ENCODE measurements around the gene AIFM2.
"Not testable (repeated sequence)": the region's sequence is repeated elsewhere in the genome, so short reads cannot be mapped to it uniquely, and the experiment has no call there.

Gene AIFM2

GRCh38 chr10:70124918-70125317 is 7.7 kb downstream of the AIFM2 start:
- Histone ChIP-seq H3K79me2 (ENCODE audit: control insufficient read depth, insufficient read depth, low read length) (no peaks in the 10 kb centered on the region), H3K56ac (ENCODE audit: low read length) (no peak overlapping the region), H2AK5ac (ENCODE audit: low read length) (no peak overlapping the region), H3K27ac (ENCODE audit: low read depth, low read length) (no peak overlapping the region), H3K4me1 (ENCODE audit: control insufficient read depth, low read depth, low read length) (no peaks in the 10 kb centered on the region), H3K27me3 (ENCODE audit: insufficient read depth, low read length, poor library complexity) (no peaks in the 10 kb centered on the region), H3K36me3 (ENCODE audit: control insufficient read depth, insufficient read depth, low read length) (no peaks in the 10 kb centered on the region), H2BK5ac (ENCODE audit: low read length) (no peak overlapping the region), H4K5ac (ENCODE audit: low read length) (no peak overlapping the region), H3K18ac (ENCODE audit: low read length) (no peak overlapping the region), H2BK15ac (replicated peaks; ENCODE audit: low read depth) (no peak overlapping the region), H3K4me2 (ENCODE audit: low read length) (no peak overlapping the region), H3K23ac (ENCODE audit: low read length) (no peak overlapping the region), H2BK120ac (ENCODE audit: low read depth, low read length) (no peak overlapping the region), H4K8ac (ENCODE audit: low read depth, low read length) (no peak overlapping the region), H3K4ac (ENCODE audit: low read depth, low read length) (no peak overlapping the region), H3K4me3 (ENCODE audit: low read length) (no peak overlapping the region), H3K79me1 (ENCODE audit: low read length) (no peaks in the 10 kb centered on the region), H3K9ac (ENCODE audit: low read length) (no peak overlapping the region)
- no CpG with 5 or more reads among the region's 3 CpGs for WGBS (ENCODE audit: extremely low coverage, insufficient coverage, low lambda C conversion rate)
- DNase-seq, result no peak

DNA sequence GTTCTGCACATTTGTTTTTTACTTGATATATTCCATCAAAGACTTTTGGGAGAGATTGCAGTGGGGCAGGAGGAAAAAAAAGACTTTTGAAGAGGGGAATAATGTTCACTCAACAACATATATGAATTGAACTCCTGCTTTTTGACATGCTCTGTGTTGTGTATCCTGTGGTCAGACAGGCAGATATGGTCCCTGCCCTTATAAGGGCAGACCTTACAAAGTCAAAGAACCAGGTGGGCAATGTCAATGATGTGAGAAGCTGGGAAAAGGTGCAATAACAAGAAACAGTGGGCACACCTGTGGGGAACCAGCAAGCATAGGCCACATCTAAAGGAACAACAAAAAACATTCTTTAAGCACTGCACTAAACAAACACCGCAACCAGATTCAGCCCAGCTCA is 8.2 kb downstream of the AIFM2 start:
- Histone ChIP-seq H3K27ac (ENCODE audit: low read depth, low read length) (no peak overlapping the region), H3K4me2 (ENCODE audit: low read length) (no peak overlapping the region), H3K36me3 (ENCODE audit: control insufficient read depth, insufficient read depth, low read length) (no peaks in the 10 kb centered on the region), H3K4ac (ENCODE audit: low read depth, low read length) (no peak overlapping the region), H3K18ac (ENCODE audit: low read length) (no peak overlapping the region), H3K4me3 (ENCODE audit: low read length) (no peak overlapping the region), H2BK120ac (ENCODE audit: low read depth, low read length) (no peak overlapping the region), H3K79me1 (ENCODE audit: low read length) (no peaks in the 10 kb centered on the region), H3K56ac (ENCODE audit: low read length) (no peak overlapping the region), H2BK15ac (replicated peaks; ENCODE audit: low read depth) (no peak overlapping the region), H3K9ac (ENCODE audit: low read length) (no peak overlapping the region), H4K5ac (ENCODE audit: low read length) (no peak overlapping the region), H4K8ac (ENCODE audit: low read depth, low read length) (no peak overlapping the region), H3K23ac (ENCODE audit: low read length) (no peak overlapping the region), H2AK5ac (ENCODE audit: low read length) (no peak overlapping the region), H3K4me1 (ENCODE audit: control insufficient read depth, low read depth, low read length) (no peaks in the 10 kb centered on the region), H3K27me3 (ENCODE audit: insufficient read depth, low read length, poor library complexity) (no peaks in the 10 kb centered on the region), H2BK5ac (ENCODE audit: low read length) (no peak overlapping the region), H3K79me2 (ENCODE audit: control insufficient read depth, insufficient read depth, low read length) (no peaks in the 10 kb centered on the region)
- WGBS (ENCODE audit: extremely low coverage, insufficient coverage, low lambda C conversion rate), result no CpG with 5 or more reads among the region's 1 CpG
- DNase-seq, result no peak

- WGBS (ENCODE audit: extremely low coverage, insufficient coverage, low lambda C conversion rate), result no CpG with 5 or more reads among the region's 10 CpGs
- no peak overlapping the region for H2BK120ac ChIP-seq (ENCODE audit: low read depth, low read length)
- no peaks in the 10 kb centered on the region for H3K36me3 ChIP-seq (ENCODE audit: control insufficient read depth, insufficient read depth, low read length)
- H2BK15ac ChIP-seq (replicated peaks; ENCODE audit: low read depth), result no peak overlapping the region
- H3K9ac ChIP-seq (ENCODE audit: low read length), result no peak overlapping the region
- no peak overlapping the region for H3K27ac ChIP-seq (ENCODE audit: low read depth, low read length)
- no peak overlapping the region for H3K4me2 ChIP-seq (ENCODE audit: low read length)
- H3K79me2 ChIP-seq (ENCODE audit: control insufficient read depth, insufficient read depth, low read length), result no peaks in the 10 kb centered on the region
- H2AK5ac ChIP-seq (ENCODE audit: low read length), result no peak overlapping the region
- no peak overlapping the region for H2BK5ac ChIP-seq (ENCODE audit: low read length)
- H3K79me1 ChIP-seq (ENCODE audit: low read length), result no peaks in the 10 kb centered on the region
- H3K4me1 ChIP-seq (ENCODE audit: control insufficient read depth, low read depth, low read length), result no peaks in the 10 kb centered on the region
- DNase-seq, result no peak
- H4K5ac ChIP-seq (ENCODE audit: low read length), result no peak overlapping the region
- no peak overlapping the region for H3K4me3 ChIP-seq (ENCODE audit: low read length)
- no peaks in the 10 kb centered on the region for H3K27me3 ChIP-seq (ENCODE audit: insufficient read depth, low read length, poor library complexity)
- H3K18ac ChIP-seq (ENCODE audit: low read length), result no peak overlapping the region
- no peak overlapping the region for H3K4ac ChIP-seq (ENCODE audit: low read depth, low read length)
- H4K8ac ChIP-seq (ENCODE audit: low read depth, low read length), result no peak overlapping the region
- no peak overlapping the region for H3K23ac ChIP-seq (ENCODE audit: low read length)
- H3K56ac ChIP-seq (ENCODE audit: low read length), result no peak overlapping the region
Measured at GRCh38 chr10:70123817-70124216, 8.8 kb downstream of the AIFM2 start.

DNA sequence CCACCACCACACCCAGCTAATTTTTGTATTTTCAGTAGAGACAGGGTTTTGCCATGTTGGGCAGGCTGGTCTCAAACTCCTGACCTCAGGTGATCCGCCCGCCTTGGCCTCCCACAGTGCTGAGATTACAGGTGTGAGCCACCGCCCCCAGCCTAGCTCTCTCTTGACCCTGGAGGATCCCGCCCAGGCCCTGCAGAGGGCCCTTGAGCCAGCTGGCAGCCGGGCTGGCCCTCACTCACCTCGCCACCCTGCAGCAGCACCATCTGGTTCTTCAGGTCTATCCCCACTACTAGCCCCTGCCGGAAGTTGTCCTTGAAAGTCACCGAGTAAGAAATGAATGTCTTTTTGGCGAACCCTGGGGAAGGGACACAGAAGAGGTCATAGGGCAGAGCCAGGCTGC is 9.5 kb downstream of the AIFM2 start:
- H3K56ac ChIP-seq (ENCODE audit: low read length); H3K27ac ChIP-seq (ENCODE audit: low read depth, low read length); DNase-seq; H3K79me2 ChIP-seq (ENCODE audit: control insufficient read depth, insufficient read depth, low read length); H2BK15ac ChIP-seq (replicated peaks; ENCODE audit: low read depth); H3K36me3 ChIP-seq (ENCODE audit: control insufficient read depth, insufficient read depth, low read length); H3K23ac ChIP-seq (ENCODE audit: low read length); H2AK5ac ChIP-seq (ENCODE audit: low read length); H3K4me2 ChIP-seq (ENCODE audit: low read length); H3K4ac ChIP-seq (ENCODE audit: low read depth, low read length); H3K9ac ChIP-seq (ENCODE audit: low read length); H3K18ac ChIP-seq (ENCODE audit: low read length); H3K79me1 ChIP-seq (ENCODE audit: low read length); H4K8ac ChIP-seq (ENCODE audit: low read depth, low read length); H3K4me3 ChIP-seq (ENCODE audit: low read length); H3K27me3 ChIP-seq (ENCODE audit: insufficient read depth, low read length, poor library complexity); H3K4me1 ChIP-seq (ENCODE audit: control insufficient read depth, low read depth, low read length); H2BK5ac ChIP-seq (ENCODE audit: low read length); H2BK120ac ChIP-seq (ENCODE audit: low read depth, low read length); H4K5ac ChIP-seq (ENCODE audit: low read length): not testable (repeated sequence)
- WGBS (ENCODE audit: extremely low coverage, insufficient coverage, low lambda C conversion rate), result no CpG with 5 or more reads among the region's 9 CpGs

GRCh38 chr10:70122742-70123141 is 9.9 kb downstream of the AIFM2 start:
- H3K36me3 ChIP-seq (ENCODE audit: control insufficient read depth, insufficient read depth, low read length), result no peaks in the 10 kb centered on the region
- H3K4me1 ChIP-seq (ENCODE audit: control insufficient read depth, low read depth, low read length), result no peaks in the 10 kb centered on the region
- WGBS (ENCODE audit: extremely low coverage, insufficient coverage, low lambda C conversion rate), result no CpG with 5 or more reads among the region's 5 CpGs

DNA sequence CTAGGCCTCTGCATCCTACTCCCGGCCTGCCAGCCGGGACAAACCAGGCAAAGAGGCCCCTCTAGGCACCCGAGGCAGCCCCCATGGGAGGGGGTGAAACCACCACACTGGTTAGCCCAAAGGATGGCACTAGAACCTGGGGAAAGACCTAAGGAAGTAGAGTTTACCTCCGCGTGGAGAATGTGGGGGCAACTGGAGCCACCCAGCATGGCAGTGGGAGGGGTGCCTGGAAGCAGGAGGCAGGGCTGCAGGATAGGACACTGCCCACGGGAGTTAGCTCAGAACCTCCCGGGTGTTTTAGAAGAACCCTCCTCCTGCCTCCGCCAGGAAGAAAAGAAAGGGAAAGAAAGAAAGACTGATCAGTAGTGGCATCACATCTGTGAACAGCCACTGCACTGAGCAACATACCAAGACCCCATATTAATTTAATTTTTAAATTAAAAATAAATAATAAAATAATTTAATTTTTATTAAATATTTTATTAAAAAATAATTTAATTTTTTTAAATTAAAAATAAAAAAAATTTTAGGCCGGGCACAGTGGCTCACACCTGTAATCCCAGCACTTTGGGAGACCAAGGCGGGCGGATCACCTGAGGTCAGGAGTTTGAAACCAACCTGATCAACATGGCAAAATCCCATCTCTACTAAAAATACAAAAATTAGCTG is 11.2 kb downstream of the AIFM2 start:
- no peak for DNase-seq
- Histone ChIP-seq H3K36me3 (ENCODE audit: control insufficient read depth, insufficient read depth, low read length) (no peaks in the 10 kb centered on the region), H3K79me1 (ENCODE audit: low read length) (no peaks in the 10 kb centered on the region), H3K27me3 (ENCODE audit: insufficient read depth, low read length, poor library complexity) (no peaks in the 10 kb centered on the region), H3K4me2 (ENCODE audit: low read length) (no peak overlapping the region), H3K23ac (ENCODE audit: low read length) (no peak overlapping the region), H4K8ac (ENCODE audit: low read depth, low read length) (no peak overlapping the region), H2BK120ac (ENCODE audit: low read depth, low read length) (no peak overlapping the region), H3K4ac (ENCODE audit: low read depth, low read length) (no peak overlapping the region), H3K4me3 (ENCODE audit: low read length) (no peak overlapping the region), H3K18ac (ENCODE audit: low read length) (no peak overlapping the region), H2BK5ac (ENCODE audit: low read length) (no peak overlapping the region), H4K5ac (ENCODE audit: low read length) (no peak overlapping the region), H3K79me2 (ENCODE audit: control insufficient read depth, insufficient read depth, low read length) (no peaks in the 10 kb centered on the region), H3K27ac (ENCODE audit: low read depth, low read length) (no peak overlapping the region), H3K4me1 (ENCODE audit: control insufficient read depth, low read depth, low read length) (no peaks in the 10 kb centered on the region), H3K9ac (ENCODE audit: low read length) (no peak overlapping the region), H2AK5ac (ENCODE audit: low read length) (no peak overlapping the region), H3K56ac (ENCODE audit: low read length) (no peak overlapping the region), H2BK15ac (replicated peaks; ENCODE audit: low read depth) (no peak overlapping the region)
- WGBS (ENCODE audit: extremely low coverage, insufficient coverage, low lambda C conversion rate), result no CpG with 5 or more reads among the region's 11 CpGs

More at GRCh38 chr10:70122742-70123141, 9.9 kb downstream of the AIFM2 start:
- no peak overlapping the region for H4K8ac ChIP-seq (ENCODE audit: low read depth, low read length)
- H3K27ac ChIP-seq (ENCODE audit: low read depth, low read length), result no peak overlapping the region
- H3K4me3 ChIP-seq (ENCODE audit: low read length), result no peak overlapping the region
- H3K79me2 ChIP-seq (ENCODE audit: control insufficient read depth, insufficient read depth, low read length), result no peaks in the 10 kb centered on the region
- no peak overlapping the region for H2BK15ac ChIP-seq (replicated peaks; ENCODE audit: low read depth)
- H2BK5ac ChIP-seq (ENCODE audit: low read length), result no peak overlapping the region
- no peaks in the 10 kb centered on the region for H3K79me1 ChIP-seq (ENCODE audit: low read length)
- H3K18ac ChIP-seq (ENCODE audit: low read length), result no peak overlapping the region
- H3K4me2 ChIP-seq (ENCODE audit: low read length), result no peak overlapping the region
- H2AK5ac ChIP-seq (ENCODE audit: low read length), result no peak overlapping the region
- H3K23ac ChIP-seq (ENCODE audit: low read length), result no peak overlapping the region
- H3K4ac ChIP-seq (ENCODE audit: low read depth, low read length), result no peak overlapping the region
- no peak overlapping the region for H3K56ac ChIP-seq (ENCODE audit: low read length)
- H2BK120ac ChIP-seq (ENCODE audit: low read depth, low read length), result no peak overlapping the region
- DNase-seq, result no peak
- no peak overlapping the region for H4K5ac ChIP-seq (ENCODE audit: low read length)
- H3K27me3 ChIP-seq (ENCODE audit: insufficient read depth, low read length, poor library complexity), result no peaks in the 10 kb centered on the region
- no peak overlapping the region for H3K9ac ChIP-seq (ENCODE audit: low read length)

Data from mesendoderm (in vitro differentiated cells).